ENCODE measurements around the gene PDCD1LG2.

PDCD1LG2 gene

DNA sequence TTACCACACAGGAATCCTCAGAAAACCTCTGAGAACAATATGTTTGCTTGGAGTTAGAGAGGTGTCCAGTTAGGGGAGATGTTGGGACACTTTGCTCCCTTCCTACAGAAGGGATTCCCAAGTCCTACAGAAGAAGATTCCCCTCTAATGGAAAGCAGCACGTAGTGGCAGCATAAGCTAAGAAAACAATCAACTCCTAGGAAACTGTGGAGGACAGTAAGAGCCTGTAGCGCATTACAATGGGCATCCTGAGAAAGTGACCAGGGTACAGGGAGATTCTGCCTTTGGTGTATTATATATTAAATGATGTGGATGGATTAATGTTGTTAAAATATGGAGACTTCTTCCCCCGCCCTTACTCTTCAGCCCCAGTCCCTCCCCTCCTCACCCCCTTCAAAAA, 104.7 kb downstream of the PDCD1LG2 start:
- no peak for DNase-seq

DNA sequence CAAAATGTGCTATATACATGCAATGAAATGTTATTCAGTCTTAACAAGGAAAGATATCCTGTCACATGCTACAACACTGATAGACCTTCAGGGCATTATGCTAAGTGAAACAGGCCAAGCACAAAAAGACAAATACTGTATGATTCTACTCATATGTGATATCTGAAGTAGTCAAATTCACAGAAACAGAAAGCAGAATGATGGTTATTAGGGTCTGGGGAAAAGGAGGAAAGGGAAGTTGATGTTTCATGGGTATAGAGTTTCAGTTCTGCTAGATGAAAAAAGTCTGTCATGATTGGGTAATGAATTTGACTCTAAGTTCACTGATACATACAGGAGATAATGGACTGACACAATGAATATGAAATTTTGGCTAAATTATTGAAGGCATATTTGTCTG, 107.4 kb downstream of the PDCD1LG2 start:
- DNase-seq = no peak

DNA sequence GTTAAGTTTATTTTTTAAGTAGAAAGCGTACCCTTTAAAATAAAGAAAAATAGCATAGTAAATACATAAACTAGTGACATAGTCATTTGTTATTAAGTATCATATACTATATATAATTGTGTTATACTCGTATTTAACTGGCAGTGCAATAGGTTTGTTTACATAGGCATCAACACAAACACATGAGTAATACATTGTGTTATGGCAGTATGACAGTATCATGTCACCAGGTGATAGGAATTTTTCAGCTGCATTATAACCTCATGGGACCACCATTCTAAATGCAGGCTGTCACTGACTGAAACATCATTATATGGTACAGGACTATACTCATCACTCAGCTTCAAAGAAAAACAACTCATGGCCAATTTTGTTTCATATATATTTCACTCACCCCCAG, 110.2 kb downstream of the PDCD1LG2 start:
- DNase-seq = no peak
